OCI-LY3 (cell line): ENCODE results near the gene FIZ1.

Experiments used
- H2AFZ ChIP-seq: fragments of 200-600, 300-600 bp; shearing (Covaris generic); 2 replicates; pipeline ENCODE4 v1.6.0; 2014; ENCODE audit warnings: antibody characterized with exemption, low read depth, low read length
- H3K27ac ChIP-seq: fragments of 200-600, 300-600 bp; sonication (generic); 2 replicates; pipeline ENCODE4 v1.5.1; 2014; ENCODE audit warnings: mild to moderate bottlenecking, low read length, moderate library complexity, mixed read lengths
- H3K27me3 ChIP-seq: fragments of 200-600, 300-600 bp; sonication (generic); 2 replicates; pipeline ENCODE4 v1.6.1; 2014; ENCODE audit warnings: low read depth, low read length, mixed read lengths
- H3K36me3 ChIP-seq: fragments of 200-600, 300-600 bp; sonication (generic); replicated peaks from 2 replicates; pipeline ENCODE3; 2014; ENCODE audit warnings: low read depth, low read length, mixed read lengths
- H3K4me1 ChIP-seq: fragments of 300-600, 200-600 bp; sonication (generic); 2 replicates; pipeline ENCODE4 v1.6.1; 2014; ENCODE audit warnings: low read length, mixed read lengths
- H3K4me2 ChIP-seq: fragments of 200-600, 300-600 bp; sonication (generic); 2 replicates; pipeline ENCODE4 v1.6.1; 2014; ENCODE audit warnings: low read length, mixed read lengths
- H3K4me3 ChIP-seq: fragments of 300-600, 200-600 bp; sonication (generic); 2 replicates; pipeline ENCODE4 v1.5.1; 2014; ENCODE audit warnings: antibody characterized with exemption, mild to moderate bottlenecking, low read length, moderate library complexity
- H3K79me2 ChIP-seq: fragments of 300-600, 200-600 bp; shearing (Covaris generic); 2 replicates; pipeline ENCODE4 v1.6.1; 2014; ENCODE audit warnings: mild to moderate bottlenecking, low read length, mixed read lengths
- H3K9ac ChIP-seq: fragments of 300-600, 200-600 bp; shearing (Covaris generic); 2 replicates; pipeline ENCODE4 v1.6.0; 2014; ENCODE audit warnings: mild to moderate bottlenecking, low read length, moderate library complexity
- H3K9me3 ChIP-seq: fragments of 200-600, 300-600 bp; shearing (Covaris generic); 2 replicates; pipeline ENCODE4 v1.6.1; 2014; ENCODE audit warnings: low read length, mixed read lengths; ENCODE audit not compliant: insufficient read depth
- H4K20me1 ChIP-seq: fragments of 200-600, 300-600 bp; sonication (generic); 2 replicates; pipeline ENCODE4 v1.6.1; 2016; ENCODE audit warnings: low read length, mixed read lengths; ENCODE audit not compliant: insufficient read depth
- EZH2phosphoT487 ChIP-seq: fragments of 200-600 bp; shearing (Covaris generic); IDR thresholded peaks from 2 replicates; pipeline ENCODE4 v1.6.1; 2018; ENCODE audit warnings: antibody characterized with exemption, mixed run types, low read depth
- TF ChIP-seq, protein P1 (sequence below): fragments of 200-600, 300-600 bp; sonication (generic); IDR thresholded peaks from 2 replicates; pipeline ENCODE4 v1.5.1; 2014; ENCODE audit warnings: antibody characterized with exemption, low read length, low read depth

The FIZ1 gene

DNA sequence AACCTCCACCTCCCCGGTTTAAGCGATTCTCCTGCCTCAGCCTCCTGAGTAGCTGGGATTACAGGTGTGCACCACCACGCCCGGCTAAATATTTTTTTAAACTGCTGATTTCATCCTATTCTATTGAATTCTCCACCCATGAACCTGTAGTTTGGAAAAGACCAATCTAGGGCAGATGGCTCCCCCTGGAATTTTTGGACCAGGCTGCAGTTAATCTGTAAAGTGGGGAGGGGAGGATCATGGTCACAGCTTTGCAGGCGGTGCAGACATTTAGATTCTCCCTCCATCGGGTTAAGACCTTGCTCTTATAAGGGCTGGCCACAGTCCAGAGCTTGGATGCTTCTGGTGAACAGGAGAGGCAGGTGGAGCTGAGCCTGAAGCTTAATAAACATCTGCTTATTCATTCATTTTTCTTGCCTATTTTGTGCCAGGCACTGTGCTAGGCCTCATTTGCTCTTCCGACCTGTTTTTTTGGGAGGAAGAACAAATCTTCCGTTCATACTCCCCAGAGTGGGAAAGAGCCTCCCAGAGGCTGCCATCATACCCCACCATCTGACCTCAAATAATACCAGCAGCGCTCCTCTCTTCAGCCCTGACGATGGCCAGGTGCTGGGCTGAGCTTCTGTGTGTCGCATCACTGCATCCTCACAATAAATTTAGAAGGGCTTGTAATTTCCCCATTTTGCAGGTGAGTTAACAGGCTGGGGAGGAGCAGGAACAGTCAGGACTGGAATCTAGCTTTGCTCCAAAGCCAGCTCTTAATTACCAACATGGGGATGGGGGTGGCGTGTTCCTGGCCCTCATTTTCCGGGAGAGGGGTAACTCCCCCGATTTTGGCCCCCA lies 47.8 kb upstream of the FIZ1 start:
- Histone ChIP-seq H3K9ac (peak overlapping the region; percentile 91), H3K27ac (peak overlapping the region; percentile 63), H3K4me1 (peaks cover 32% of the 10 kb centered on the region), H3K4me3 (peak overlapping the region; percentile 83), H3K36me3 (peaks cover 10% of the 10 kb centered on the region), H2AFZ (peak overlapping the region; percentile 52; the same call in 1 of the 2 replicates), H3K4me2 (peak overlapping the region; percentile 91), H4K20me1 (no peaks in the 10 kb centered on the region), H3K79me2 (peaks cover 58% of the 10 kb centered on the region), H3K27me3 (no peaks in the 10 kb centered on the region), H3K9me3 (no peaks in the 10 kb centered on the region)
- TF ChIP-seq EZH2phosphoT487 = no peak
- TF ChIP-seq, protein P1, sequence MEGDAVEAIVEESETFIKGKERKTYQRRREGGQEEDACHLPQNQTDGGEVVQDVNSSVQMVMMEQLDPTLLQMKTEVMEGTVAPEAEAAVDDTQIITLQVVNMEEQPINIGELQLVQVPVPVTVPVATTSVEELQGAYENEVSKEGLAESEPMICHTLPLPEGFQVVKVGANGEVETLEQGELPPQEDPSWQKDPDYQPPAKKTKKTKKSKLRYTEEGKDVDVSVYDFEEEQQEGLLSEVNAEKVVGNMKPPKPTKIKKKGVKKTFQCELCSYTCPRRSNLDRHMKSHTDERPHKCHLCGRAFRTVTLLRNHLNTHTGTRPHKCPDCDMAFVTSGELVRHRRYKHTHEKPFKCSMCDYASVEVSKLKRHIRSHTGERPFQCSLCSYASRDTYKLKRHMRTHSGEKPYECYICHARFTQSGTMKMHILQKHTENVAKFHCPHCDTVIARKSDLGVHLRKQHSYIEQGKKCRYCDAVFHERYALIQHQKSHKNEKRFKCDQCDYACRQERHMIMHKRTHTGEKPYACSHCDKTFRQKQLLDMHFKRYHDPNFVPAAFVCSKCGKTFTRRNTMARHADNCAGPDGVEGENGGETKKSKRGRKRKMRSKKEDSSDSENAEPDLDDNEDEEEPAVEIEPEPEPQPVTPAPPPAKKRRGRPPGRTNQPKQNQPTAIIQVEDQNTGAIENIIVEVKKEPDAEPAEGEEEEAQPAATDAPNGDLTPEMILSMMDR = no peak

DNA sequence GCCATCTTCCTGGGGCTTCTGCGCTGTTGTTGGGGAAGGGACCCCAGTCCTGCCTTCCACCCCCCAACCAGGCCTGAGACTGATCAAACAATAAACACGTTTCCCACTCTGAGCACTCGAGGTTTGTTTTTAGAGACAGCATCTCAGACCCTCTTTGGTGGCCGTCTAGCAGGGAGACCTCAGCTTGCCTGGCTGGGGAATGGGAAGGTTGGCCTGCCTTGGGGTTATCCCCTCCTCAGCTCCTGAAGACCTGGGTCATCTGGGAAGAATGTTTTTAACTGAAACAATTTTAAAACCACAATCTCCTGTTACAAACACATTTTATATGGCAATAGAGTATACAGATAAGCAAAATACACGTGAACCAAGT lies 46.2 kb upstream of the FIZ1 start:
- no peak overlapping the region for H3K27ac ChIP-seq

DNA sequence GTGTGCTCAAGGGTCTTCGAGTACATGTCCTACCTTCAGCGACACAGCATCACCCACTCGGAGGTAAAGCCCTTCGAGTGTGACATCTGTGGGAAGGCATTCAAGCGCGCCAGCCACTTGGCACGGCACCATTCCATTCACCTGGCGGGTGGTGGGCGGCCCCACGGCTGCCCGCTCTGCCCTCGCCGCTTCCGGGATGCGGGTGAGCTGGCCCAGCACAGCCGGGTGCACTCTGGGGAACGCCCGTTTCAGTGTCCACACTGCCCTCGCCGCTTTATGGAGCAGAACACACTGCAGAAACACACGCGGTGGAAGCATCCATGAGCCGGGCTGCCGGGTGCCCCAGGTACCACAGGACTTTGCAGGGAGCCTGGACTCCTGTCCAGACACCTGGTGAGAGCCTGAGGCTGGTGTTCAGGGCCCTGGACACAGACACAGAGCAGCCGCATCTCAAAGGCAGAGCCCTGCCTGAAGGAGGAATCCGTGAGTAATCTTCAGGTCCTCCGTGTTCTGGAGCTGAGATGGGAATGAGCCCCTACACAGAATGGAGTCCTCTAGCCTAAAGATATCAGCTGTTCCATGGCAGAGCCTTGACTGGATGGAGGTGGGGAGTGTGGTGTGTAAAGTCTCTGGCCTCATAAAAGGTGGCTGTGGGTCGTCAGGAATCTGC lies 45.7 kb upstream of the FIZ1 start:
- Histone ChIP-seq H3K4me2 (peak overlapping the region; percentile 84), H3K27ac (peak overlapping the region; percentile 84; the same call in 1 of the 2 replicates), H3K4me1 (peaks cover 38% of the 10 kb centered on the region)

More for the DNA sequence above, 46.2 kb upstream of the FIZ1 start:
- Histone ChIP-seq H3K4me1 (peaks cover 33% of the 10 kb centered on the region), H2AFZ (no peak overlapping the region), H3K27me3 (no peaks in the 10 kb centered on the region), H4K20me1 (no peaks in the 10 kb centered on the region), H3K79me2 (peaks cover 69% of the 10 kb centered on the region), H3K36me3 (peaks cover 10% of the 10 kb centered on the region), H3K4me3 (peak overlapping the region; percentile 86; the same call in 1 of the 2 replicates), H3K9me3 (no peaks in the 10 kb centered on the region), H3K9ac (no peak overlapping the region), H3K4me2 (peak overlapping the region; percentile 84)
- no peak for TF ChIP-seq EZH2phosphoT487
- TF ChIP-seq, protein P1 = no peak

More for the DNA sequence above, 45.7 kb upstream of the FIZ1 start:
- H3K27me3 ChIP-seq = no peaks in the 10 kb centered on the region
- no peaks in the 10 kb centered on the region for H3K9me3 ChIP-seq
- peak overlapping the region; percentile 92 for H3K9ac ChIP-seq
- peaks cover 10% of the 10 kb centered on the region for H3K36me3 ChIP-seq
- H4K20me1 ChIP-seq = no peaks in the 10 kb centered on the region
- no peak for TF ChIP-seq EZH2phosphoT487
- TF ChIP-seq, protein P1 = no peak
- peaks cover 74% of the 10 kb centered on the region for H3K79me2 ChIP-seq
- H2AFZ ChIP-seq = no peak overlapping the region
- peak overlapping the region; percentile 86 for H3K4me3 ChIP-seq
